GM19023 (cell line): ENCODE results near the gene CRABP1.
"Not testable (repeated sequence)": the region's sequence is repeated elsewhere in the genome, so short reads cannot be mapped to it uniquely, and the experiment has no call there.

Experiments
- ATAC-seq: cut with Tn5 transposase; IDR thresholded peaks from one replicate; pipeline ENCODE4 v1.9.1; 2021; ENCODE audit warnings: mild to moderate bottlenecking, moderate library complexity; ENCODE audit not compliant: unreplicated experiment

CRABP1 gene

GRCh38 chr15:78369161-78369560, 29.0 kb downstream of the CRABP1 start:
- no peak for ATAC-seq

DNA sequence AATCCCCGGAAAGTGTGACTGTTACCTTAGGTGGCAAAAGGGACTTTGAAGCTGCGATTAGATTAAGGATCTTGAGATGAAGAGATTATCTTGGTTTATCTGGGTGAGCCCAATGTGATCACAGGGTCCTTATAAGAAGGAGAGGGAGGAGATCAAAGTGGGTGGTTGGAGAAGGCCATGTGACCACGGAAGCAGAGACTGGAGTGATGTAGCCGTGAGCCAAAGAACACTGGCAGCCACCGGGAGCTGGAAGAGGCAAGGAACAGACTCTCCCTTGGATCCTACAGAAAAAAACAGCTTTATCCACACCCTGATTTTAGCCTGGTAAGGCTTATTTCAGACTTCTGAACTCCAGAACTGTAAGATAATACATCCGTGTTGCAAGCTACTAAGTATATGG, 29.9 kb downstream of the CRABP1 start:
- ATAC-seq: no peak

DNA sequence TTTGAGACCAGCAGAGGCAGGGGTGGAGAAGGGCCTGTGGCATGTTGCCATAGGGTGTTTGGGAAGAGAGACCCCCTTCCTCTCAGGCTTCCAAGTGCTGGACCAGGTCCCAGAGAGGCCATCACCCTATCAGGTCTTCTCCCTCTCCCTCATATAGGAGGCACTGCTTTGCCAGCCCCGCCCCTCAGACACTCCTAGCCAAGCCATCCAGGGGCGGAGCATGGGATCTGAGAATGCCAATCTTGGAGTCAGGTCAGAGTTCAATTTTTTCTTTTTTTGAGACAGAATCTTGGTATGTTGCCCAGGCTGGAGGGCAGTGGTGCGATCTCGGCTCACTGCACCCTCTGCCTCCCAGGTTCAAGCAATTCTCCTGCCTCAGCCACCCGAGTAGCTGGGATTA, 32.7 kb downstream of the CRABP1 start:
- no peak for ATAC-seq

DNA sequence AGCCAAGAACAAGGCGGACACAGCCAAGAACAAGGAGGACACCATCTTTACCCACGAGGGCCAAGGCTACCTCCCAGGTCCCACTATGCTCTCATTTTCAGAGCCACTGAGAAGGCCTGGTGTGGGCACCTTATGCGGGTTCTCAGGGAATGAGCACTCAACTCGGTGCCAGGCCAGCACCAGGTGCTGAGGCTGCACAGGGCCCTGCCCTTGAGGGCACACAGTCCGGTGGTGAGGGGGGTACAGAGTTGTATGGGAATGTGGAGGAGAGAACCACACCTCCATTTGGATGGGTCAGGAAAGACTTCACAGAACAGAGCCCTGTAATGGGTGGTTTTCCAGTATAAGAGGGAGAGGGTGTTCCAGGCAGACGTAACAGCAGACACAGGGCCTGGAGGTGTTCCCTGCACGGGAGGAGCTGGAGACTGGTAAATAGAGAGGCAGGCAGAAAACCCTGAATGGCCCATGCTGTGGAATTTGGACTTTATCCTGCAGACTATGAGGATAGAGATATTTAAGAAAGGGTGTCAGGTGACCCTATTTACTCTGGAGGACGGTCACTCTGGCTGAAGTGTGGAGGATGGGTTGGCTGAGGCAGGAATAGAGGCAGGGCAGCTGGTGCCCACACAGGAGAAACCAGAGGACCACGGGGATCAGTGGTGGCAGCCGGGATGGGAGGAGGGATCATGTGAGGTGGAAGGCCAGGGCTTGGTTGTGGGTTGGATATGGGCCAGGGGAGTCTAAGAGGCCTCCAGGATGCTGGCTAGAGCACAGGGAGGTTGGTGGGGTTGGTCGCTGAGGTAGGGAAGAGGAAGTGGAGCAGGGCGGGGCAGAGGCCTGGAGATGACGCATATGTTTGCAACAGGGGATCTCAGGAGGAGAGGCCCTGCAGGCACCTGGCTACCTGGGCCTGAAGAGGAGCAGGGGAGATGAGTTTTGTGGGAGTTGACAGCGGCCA, 34.6 kb downstream of the CRABP1 start:
- ATAC-seq: no peak

GRCh38 chr15:78380143-78380542, 40.0 kb downstream of the CRABP1 start:
- ATAC-seq: not testable (repeated sequence)

DNA sequence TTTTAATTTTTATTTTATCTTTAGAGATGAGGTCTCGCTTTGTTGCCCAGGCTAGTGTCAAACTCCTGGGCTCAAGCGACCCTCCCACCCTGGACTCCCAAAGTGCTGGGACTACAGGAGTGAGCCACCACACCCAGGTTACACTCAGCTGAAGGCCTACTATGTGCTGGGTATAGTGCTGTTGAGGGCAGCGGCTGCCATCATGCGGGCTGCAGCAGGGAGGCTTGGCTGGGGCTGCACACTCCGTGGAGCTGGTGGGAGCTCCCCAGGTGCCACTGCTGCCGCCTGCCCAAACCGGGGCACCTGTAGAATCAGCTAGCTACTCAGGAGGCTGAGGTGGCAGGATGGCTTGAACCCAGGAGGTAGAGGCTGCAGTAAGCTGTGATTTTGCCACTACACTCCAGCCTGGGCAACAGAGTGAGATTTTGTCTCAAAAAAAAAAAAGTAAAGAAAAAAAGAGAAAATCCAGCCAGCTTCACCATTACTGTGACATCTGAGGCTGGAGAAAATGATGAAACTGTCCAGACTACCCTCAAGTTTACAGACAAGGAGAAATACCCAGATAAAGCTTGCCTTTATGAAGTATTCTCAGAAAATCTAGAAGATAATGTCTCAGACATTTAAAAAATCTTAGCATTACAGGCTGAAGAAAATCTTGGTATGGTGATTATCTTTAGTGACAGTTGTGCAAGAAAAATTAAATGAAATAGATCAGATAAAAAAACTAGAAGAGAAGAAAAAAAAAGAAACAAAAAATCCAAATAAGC, 42.1 kb downstream of the CRABP1 start:
- no peak for ATAC-seq

DNA sequence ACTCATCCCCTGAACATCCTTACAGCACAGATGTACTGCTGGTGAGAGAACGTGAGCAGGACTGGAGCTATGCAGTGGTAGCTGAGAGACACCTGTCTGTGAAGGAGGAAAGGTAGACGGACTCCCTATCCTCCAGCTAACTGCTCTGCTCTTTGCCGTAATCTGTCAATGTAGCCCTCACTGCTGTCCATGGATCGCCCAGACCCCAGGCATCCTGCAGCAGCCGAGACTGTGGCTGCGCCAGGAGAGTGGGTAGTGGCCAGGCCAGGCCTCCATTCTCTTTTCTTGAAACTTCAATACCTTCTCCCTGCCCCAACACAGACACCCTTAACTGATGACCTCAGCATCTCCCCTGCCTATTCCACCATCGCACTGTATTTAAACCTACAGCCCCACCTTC, 44.5 kb downstream of the CRABP1 start:
- no peak for ATAC-seq

GRCh38 chr15:78387246-78388037, 47.3 kb downstream of the CRABP1 start:
- ATAC-seq: no peak

- no peak for ATAC-seq
Observed at GRCh38 chr15:78388865-78389264, 48.7 kb downstream of the CRABP1 start.

GRCh38 chr15:78389322-78389721, 49.2 kb downstream of the CRABP1 start:
- ATAC-seq: no peak

GRCh38 chr15:78389738-78390137, 49.6 kb downstream of the CRABP1 start:
- ATAC-seq: no peak

DNA sequence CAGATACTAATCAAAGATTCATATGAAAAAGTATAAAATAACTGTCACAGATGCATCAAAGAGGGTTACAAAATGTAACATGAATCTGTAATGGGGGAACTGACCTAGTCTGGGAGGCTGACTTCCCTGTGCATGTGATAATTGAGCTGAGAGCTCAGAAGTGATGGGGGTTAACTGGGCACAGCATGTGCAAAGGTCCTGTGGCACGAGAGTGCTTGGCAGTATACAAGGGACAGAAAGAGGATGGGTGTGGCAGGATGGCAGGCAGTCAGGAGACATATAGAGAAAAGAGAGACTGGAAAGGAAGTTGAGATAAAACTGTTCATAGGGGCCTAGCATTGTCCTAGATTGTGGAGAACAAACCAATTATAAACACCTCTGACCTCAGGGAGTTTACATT, 50.1 kb downstream of the CRABP1 start:
- ATAC-seq: no peak

DNA sequence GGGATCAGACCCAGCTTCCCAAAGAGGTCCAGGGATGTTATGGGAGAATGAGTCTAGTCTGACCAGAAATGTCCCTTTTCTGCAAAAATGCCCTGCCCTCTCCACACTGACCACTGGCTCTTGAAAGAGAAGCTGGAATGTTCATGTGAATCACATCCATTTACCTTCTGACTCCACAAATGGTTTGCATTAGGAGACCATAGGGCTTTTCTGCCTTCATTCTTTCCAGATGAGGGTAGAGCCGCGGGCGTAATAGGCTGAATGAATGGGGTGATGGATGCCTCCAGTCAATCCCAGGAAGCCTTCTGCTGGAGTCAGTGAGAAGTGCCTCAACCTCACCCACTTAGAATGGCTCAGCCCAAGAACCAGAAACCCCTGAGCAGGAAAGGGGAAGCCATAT, 50.7 kb downstream of the CRABP1 start:
- no peak for ATAC-seq

- ATAC-seq: no peak
Observed at GRCh38 chr15:78391781-78392180, 51.6 kb downstream of the CRABP1 start.

GRCh38 chr15:78392430-78392829, 52.3 kb downstream of the CRABP1 start:
- ATAC-seq: no peak

- ATAC-seq: no peak
Observed at GRCh38 chr15:78393137-78393536, 53.0 kb downstream of the CRABP1 start.

DNA sequence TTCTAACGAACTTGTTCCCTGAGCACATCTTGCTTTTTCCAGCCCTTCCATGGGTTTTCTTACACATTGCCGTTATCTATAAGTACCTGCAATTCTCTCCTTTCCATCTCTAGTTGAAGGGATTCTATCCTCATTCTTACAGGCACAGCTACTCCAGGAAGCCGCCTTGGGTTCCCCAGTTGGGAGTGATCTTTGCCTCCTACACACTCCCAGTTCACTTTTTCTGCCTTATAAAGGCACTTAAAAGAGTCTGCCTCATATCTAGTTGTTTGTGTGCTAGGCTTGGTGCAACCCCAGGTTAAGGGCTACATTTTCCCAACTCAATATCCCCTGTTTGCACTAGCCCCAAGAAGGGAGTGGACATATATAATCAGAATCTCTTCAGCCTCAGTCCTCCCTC, 53.9 kb downstream of the CRABP1 start:
- ATAC-seq: no peak

DNA sequence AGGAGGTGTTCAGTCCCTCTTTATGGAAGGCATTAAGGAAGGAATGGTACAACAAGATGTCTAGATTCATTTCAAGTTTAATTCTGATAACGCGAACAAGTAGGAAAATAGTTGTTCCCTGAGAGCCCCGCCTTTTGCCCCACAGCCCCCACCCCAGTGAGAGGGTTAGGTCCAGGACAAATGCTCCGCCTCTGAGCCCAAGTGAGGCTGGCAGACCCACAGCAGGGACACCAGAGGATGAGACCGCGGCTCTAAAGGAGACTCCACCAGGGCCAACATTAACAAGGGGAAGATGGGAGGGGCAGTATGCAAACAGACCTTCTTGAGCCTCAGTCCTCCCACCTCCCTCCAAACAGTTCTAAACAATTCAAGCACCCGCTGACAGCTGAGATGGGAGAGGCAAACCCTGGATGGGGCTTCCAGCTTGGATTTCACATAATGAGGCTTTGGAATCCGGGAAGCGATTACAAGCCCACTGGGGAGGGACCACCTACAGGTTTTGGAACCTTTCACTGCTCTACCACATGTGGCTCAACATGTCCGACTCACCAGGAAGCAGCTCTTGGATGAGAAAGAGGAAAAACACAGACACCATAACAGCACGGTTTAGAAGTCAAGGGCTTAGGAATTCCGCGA, 54.9 kb downstream of the CRABP1 start:
- ATAC-seq: no peak

DNA sequence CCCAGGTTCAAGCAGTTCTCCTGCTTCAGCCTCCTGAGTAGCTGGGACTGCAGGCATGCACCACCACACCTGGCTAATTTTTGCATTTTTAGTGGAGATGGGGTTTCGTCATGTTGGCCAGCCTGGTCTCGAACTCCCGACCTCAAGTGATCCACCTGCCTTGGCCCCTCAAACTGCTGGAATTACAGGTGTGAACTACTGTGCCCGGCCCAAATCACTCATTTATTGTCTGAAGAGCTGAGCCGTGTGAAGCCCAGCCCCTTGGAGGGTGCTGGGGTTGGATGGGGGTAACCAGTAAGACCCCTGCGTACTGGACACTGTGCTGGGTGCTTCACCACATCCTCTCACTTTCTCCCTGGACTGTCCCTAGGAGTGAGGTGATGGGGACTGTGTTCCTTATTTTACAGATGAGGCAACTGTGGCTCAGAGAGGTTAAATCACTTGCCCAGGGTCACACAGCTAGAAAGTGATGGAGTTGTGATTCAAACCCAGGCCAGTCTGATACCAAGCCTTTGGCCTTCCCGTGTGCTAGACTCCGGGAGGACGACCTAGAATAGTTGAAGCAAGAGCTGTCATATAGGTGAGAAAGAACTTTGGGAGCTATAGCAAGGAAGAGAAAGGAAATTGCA, 56.1 kb downstream of the CRABP1 start:
- ATAC-seq: no peak

DNA sequence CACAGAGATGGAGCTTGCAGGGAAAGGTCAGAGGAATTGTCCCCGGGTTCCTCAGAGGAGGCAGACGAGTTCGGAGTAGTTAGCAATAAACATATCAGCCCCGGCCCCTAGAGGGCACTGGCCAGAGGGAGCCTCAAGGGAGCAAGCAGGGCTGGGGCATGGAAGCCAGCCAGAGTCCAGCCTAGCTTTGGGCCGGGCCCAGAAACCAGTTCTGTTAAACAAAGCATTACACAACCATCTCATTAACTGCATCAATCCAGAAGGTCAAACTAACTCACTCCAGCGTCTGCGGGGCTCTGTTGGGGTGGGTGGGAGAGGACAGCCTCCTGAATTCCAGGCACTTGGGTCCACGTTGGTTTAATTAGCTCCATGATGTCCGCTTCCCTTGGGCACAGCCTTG, 56.8 kb downstream of the CRABP1 start:
- ATAC-seq: no peak
